Endothelial cell of umbilical vein (primary cell): Measurements from ENCODE around the gene CCDC80. TPM values are rescaled to one million over a fixed set of nuclear protein-coding genes. Genes with fewer than 3 reads are reported as not detected.

Experiments used
- BruUV-seq: library from RNA; stranded (reverse); fragments of 400-500 nt; replicated peaks from 2 replicates; lab custom pipeline; 2021; lab: Mats Ljungman, UMichigan
- CTCF ChIA-PET: fragments of 300-600, 350-600 bp; sonication (Branson Sonifier 250); formaldehyde crosslinking; loops from one replicate; lab custom pipeline; 2021; ENCODE audit warnings: antibody characterized with exemption, inconsistent platforms; lab: Charles Lee
- POLR2A ChIA-PET: fragments of 300-600, 350-600 bp; sonication (Branson Sonifier 250); formaldehyde crosslinking; loops from one replicate; lab custom pipeline; 2021; ENCODE audit warnings: antibody characterized with exemption, inconsistent platforms; lab: Charles Lee
- DNase-seq: peaks from one replicate; pipeline ENCODE4 v3.0.0-alpha.2; 2011; ENCODE audit warnings: low read depth, low spot score
- FAIRE-seq: peaks from 2 replicates; lab custom pipeline; 2011; peaks lifted over from hg19 to GRCh38; lab: Jason Lieb, UNC
- H2AFZ ChIP-seq: 2 replicates; pipeline ENCODE4 v1.6.0; 2012; ENCODE audit warnings: low read depth, low read length, control low read depth, inconsistent platforms
- H3K27ac ChIP-seq: 2 replicates; pipeline ENCODE4 v1.5.1; 2011; ENCODE audit warnings: low read depth, mild to moderate bottlenecking, control low read depth, low read length, moderate library complexity; ENCODE audit not compliant: insufficient read depth
- H3K27me3 ChIP-seq, 2 experiments: 2 replicates each; pipeline versions ENCODE4 v1.6.0 to v1.6.1; 2011; ENCODE audit warnings: low read length in 2 of 2, mixed read lengths in 1 of 2; ENCODE audit not compliant: control insufficient read depth in 2 of 2, insufficient read depth in 2 of 2
- H3K36me3 ChIP-seq, 2 experiments: 2 replicates in 1 of 2; 3 replicates in 1 of 2; pipeline ENCODE4 v1.5.1; 2011; ENCODE audit warnings: low read length in 2 of 2, mild to moderate bottlenecking in 1 of 2, moderate library complexity in 1 of 2; ENCODE audit not compliant: control insufficient read depth in 2 of 2, insufficient read depth in 2 of 2; ENCODE audit errors: extremely low read depth in 1 of 2
- H3K4me1 ChIP-seq: 3 replicates; pipeline ENCODE4 v1.5.1; 2011; ENCODE audit warnings: mild to moderate bottlenecking, low read length; ENCODE audit not compliant: control insufficient read depth, insufficient read depth; ENCODE audit errors: extremely low read depth
- H3K4me2 ChIP-seq: 2 replicates; pipeline ENCODE4 v1.6.1; 2011; ENCODE audit warnings: low read length, control low read depth, mixed read lengths; ENCODE audit not compliant: insufficient read depth
- H3K4me3 ChIP-seq, 3 experiments: fragments of 200-600 bp in 1 of 3; sonication (generic), shearing (Covaris generic) in 1 of 3; replicated peaks in 1 of 3; 2 replicates each; pipeline ENCODE4 v1.5.1; 2011 to 2016; ENCODE audit warnings: control low read depth in 3 of 3, low read length in 3 of 3, mild to moderate bottlenecking in 2 of 3, inconsistent platforms in 1 of 3, low read depth in 1 of 3, moderate library complexity in 1 of 3; ENCODE audit not compliant: insufficient read depth in 1 of 3
- H3K79me2 ChIP-seq: 2 replicates; pipeline ENCODE4 v1.6.0; 2012; ENCODE audit warnings: low read length, inconsistent platforms; ENCODE audit not compliant: control insufficient read depth, insufficient read depth
- H3K9ac ChIP-seq: replicated peaks from 2 replicates; pipeline ENCODE3; 2011; ENCODE audit warnings: low read length, control low read depth; ENCODE audit not compliant: insufficient read depth; ENCODE audit errors: extremely low read depth
- H3K9me1 ChIP-seq: replicated peaks from 3 replicates; pipeline ENCODE4 v1.6.0; 2011; ENCODE audit warnings: mild to moderate bottlenecking, low read length; ENCODE audit not compliant: control insufficient read depth, insufficient read depth; ENCODE audit errors: extremely low read depth
- H3K9me3 ChIP-seq: replicated peaks from 2 replicates; pipeline ENCODE4 v1.5.1; 2012; ENCODE audit warnings: low read length, inconsistent platforms; ENCODE audit not compliant: control insufficient read depth, insufficient read depth
- H4K20me1 ChIP-seq: replicated peaks from 2 replicates; pipeline ENCODE3; 2011; ENCODE audit warnings: mild to moderate bottlenecking, low read length; ENCODE audit not compliant: control insufficient read depth, insufficient read depth; ENCODE audit errors: extremely low read depth
- EZH2 ChIP-seq: IDR thresholded peaks from 2 replicates; pipeline ENCODE4 v1.6.1; 2012; ENCODE audit warnings: borderline replicate concordance, low read depth, mild to moderate bottlenecking, moderate library complexity, low read length, inconsistent platforms; ENCODE audit not compliant: severe bottlenecking
- FOS ChIP-seq: IDR thresholded peaks from 2 replicates; pipeline ENCODE4 v1.6.1; 2011; ENCODE audit warnings: mild to moderate bottlenecking, low read length, moderate library complexity, borderline replicate concordance; ENCODE audit not compliant: insufficient read depth
- GATA2 ChIP-seq: IDR thresholded peaks from 2 replicates; pipeline ENCODE4 v1.7.0; 2011; ENCODE audit warnings: low read depth, mild to moderate bottlenecking, moderate library complexity, mixed read lengths, low read length; ENCODE audit not compliant: insufficient read length, insufficient read depth
- JUN ChIP-seq: IDR thresholded peaks from 2 replicates; pipeline ENCODE4 v1.6.1; 2011; ENCODE audit warnings: borderline replicate concordance, low read depth; ENCODE audit not compliant: insufficient read length, insufficient read depth
- MYC ChIP-seq: IDR thresholded peaks from one replicate; pipeline ENCODE4 v1.6.1; 2011; ENCODE audit warnings: mild to moderate bottlenecking, low read depth, low read length
- POLR2A ChIP-seq: IDR thresholded peaks from 2 replicates; pipeline ENCODE4 v1.6.1; 2012; ENCODE audit warnings: low read depth, mild to moderate bottlenecking, control low read depth, low read length
- POLR2AphosphoS5 ChIP-seq: IDR thresholded peaks from 2 replicates; pipeline ENCODE4 v1.6.1; 2012; ENCODE audit warnings: low read depth, mild to moderate bottlenecking, control low read depth, low read length, moderate library complexity; ENCODE audit not compliant: insufficient read depth
- dilution Hi-C: fragments of 300-500 bp; cut with MboI; formaldehyde crosslinking; loops from one replicate; pipeline ENCODE4 v1.15.0; 2019; ENCODE audit warnings: low sequenced_read_pairs; ENCODE audit not compliant: extremely low pct_ligation_motif_present
- intact Hi-C: fragments of 100-400 bp; cut with micrococcal nuclease; formaldehyde crosslinking; loops from one replicate; pipeline ENCODE4 v1.10.0; 2022
- polyA plus RNA-seq, 4 experiments: library from polyadenylated mRNA; depleted of rRNA in 3 of 4; stranded (reverse) in 3 of 4; unstranded in 1 of 4; fragments of >200 nt; gene quantifications; 2 replicates each; pipeline versions ENCODE4 v1.2.1 to v1.2.3, GENCODE V29; 2011 to 2012; ENCODE audit warnings: missing spikeins in 1 of 4
- total RNA-seq: library from RNA; stranded (reverse); gene quantifications from 2 replicates; pipeline ENCODE4 v1.2.3, GENCODE V29; 2021
- TF ChIP-seq, protein P1 (sequence below), 2 donors: IDR thresholded peaks; 1 replicate in 1 of 2; 2 replicates in 1 of 2; pipeline ENCODE4 v1.5.1; 2011; ENCODE audit warnings: low read length in 2 of 2, mild to moderate bottlenecking in 2 of 2, moderate library complexity in 2 of 2, control low read depth in 1 of 2, inconsistent platforms in 1 of 2, low read depth in 1 of 2; ENCODE audit not compliant: insufficient read depth in 1 of 2; ENCODE audit errors: extremely low read depth in 1 of 2
- TF ChIP-seq, protein P2 (sequence below): IDR thresholded peaks from 2 replicates; pipeline ENCODE4 v1.6.1; 2011; ENCODE audit not compliant: insufficient read depth, insufficient read length

The CCDC80 gene
- total and polyA plus RNA-seq, 2 donors (not counting 3 experiments of a cell fraction or from before 2014, with no cell fraction given): 28.4 to 77.2 TPM

DNA sequence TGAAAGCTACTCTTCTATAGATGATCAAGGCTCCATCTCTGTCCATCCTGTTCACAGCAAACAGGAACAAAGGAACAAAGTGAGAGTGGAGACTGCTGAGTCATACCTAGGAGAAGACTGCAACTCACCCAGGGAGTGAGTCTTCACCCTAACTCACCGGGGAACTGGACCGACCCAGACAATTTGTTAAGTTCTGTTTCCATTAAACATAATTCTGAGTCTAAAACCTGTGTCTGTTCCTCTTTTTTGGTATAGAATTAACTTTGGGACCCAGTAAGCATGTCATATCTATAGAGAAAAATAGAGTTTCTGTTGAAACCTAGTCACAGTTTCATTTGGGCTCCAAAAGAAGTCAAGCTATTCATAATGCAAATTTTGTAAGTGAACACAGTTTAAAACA is 21.6 kb downstream of the CCDC80 start:
- H3K9me1 ChIP-seq: no peaks in the 10 kb centered on the region
- dilution Hi-C loops (no loop called here), intact Hi-C loops (no loop called here)
- POLR2A ChIA-PET: no interaction called here
- peaks cover 16% of the 10 kb centered on the region for H3K4me1 ChIP-seq
- H3K36me3 ChIP-seq: peaks cover 0 to 8% of the 10 kb centered on the region in 2 experiments
- no peaks in the 10 kb centered on the region for H3K9me3 ChIP-seq
- DNase-seq (no peak), FAIRE-seq (peak; percentile 83)
- no peaks in the 10 kb centered on the region for H3K27me3 ChIP-seq
- no peak overlapping the region for H3K9ac ChIP-seq
- TF ChIP-seq POLR2AphosphoS5 (no peak), FOS (peak; percentile 36)
- H4K20me1 ChIP-seq: no peaks in the 10 kb centered on the region
- H2AFZ ChIP-seq: peak overlapping the region; percentile 17
- no TSS peak for BruUV-seq
- H3K27ac ChIP-seq: peak overlapping the region; percentile 15
- no peaks in the 10 kb centered on the region for H3K79me2 ChIP-seq
- CTCF ChIA-PET: interaction anchor here (1.1 to 2.1 kb wide), 5 partner anchors 9 to 118 kb away, joined by 3 to 6 read pairs (median 4); no protein-coding TSS in a partner anchor
- H3K4me3 ChIP-seq: no peak overlapping the region
- H3K4me2 ChIP-seq: no peak overlapping the region

DNA sequence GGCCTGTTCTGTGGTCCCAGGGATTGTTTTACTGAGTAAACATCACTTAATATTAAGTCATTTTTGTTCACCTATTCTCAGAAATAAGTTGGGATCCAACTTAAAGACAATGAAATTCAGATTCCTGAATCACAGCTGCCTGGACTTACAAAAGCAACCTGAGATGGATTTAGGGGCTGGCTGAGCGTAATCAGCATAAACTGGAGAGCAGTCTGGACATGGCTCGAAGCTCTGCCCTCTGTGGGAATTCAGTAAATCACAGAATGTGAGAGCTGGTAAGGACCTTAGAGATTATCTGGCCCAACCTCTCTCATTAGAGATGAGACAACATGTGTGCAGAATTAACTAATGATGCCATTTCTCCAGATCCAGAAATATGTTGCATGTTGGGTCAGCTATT is 23.7 kb downstream of the CCDC80 start:
- POLR2A ChIA-PET: no interaction called here
- dilution Hi-C loops (no loop called here), intact Hi-C loops (no loop called here)
- Histone ChIP-seq H3K4me2 (no peak overlapping the region), H3K27me3 (no peaks in the 10 kb centered on the region), H3K9me1 (no peaks in the 10 kb centered on the region), H3K9ac (no peak overlapping the region), H3K79me2 (no peaks in the 10 kb centered on the region), H3K27ac (no peak overlapping the region), H3K36me3 (peaks cover 0 to 8% of the 10 kb centered on the region in 2 experiments), H3K4me1 (peaks cover 7% of the 10 kb centered on the region), H2AFZ (no peak overlapping the region), H3K4me3 (no peak overlapping the region), H3K9me3 (no peaks in the 10 kb centered on the region), H4K20me1 (no peaks in the 10 kb centered on the region)
- FAIRE-seq (no peak), DNase-seq (no peak)
- CTCF ChIA-PET: interaction anchor here (1.3 to 1.4 kb wide), 2 partner anchors 9 to 10 kb away, joined by 3 to 5 read pairs; no protein-coding TSS in a partner anchor
- TF ChIP-seq FOS: no peak
- TF ChIP-seq, protein P1, sequence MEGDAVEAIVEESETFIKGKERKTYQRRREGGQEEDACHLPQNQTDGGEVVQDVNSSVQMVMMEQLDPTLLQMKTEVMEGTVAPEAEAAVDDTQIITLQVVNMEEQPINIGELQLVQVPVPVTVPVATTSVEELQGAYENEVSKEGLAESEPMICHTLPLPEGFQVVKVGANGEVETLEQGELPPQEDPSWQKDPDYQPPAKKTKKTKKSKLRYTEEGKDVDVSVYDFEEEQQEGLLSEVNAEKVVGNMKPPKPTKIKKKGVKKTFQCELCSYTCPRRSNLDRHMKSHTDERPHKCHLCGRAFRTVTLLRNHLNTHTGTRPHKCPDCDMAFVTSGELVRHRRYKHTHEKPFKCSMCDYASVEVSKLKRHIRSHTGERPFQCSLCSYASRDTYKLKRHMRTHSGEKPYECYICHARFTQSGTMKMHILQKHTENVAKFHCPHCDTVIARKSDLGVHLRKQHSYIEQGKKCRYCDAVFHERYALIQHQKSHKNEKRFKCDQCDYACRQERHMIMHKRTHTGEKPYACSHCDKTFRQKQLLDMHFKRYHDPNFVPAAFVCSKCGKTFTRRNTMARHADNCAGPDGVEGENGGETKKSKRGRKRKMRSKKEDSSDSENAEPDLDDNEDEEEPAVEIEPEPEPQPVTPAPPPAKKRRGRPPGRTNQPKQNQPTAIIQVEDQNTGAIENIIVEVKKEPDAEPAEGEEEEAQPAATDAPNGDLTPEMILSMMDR (IDR thresholded peaks at IDR 0.05; ENCODE audit: extremely low read depth in 1 of 2, insufficient read depth in 1 of 2, low read depth in 1 of 2, low read length in 2 of 2): no peak
- TF ChIP-seq JUN: no peak
- TF ChIP-seq POLR2AphosphoS5: no peak
- TF ChIP-seq POLR2A: no peak
- TF ChIP-seq, protein P2, sequence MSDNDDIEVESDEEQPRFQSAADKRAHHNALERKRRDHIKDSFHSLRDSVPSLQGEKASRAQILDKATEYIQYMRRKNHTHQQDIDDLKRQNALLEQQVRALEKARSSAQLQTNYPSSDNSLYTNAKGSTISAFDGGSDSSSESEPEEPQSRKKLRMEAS: no peak
- TF ChIP-seq MYC: no peak
- no peak for TF ChIP-seq EZH2
- no peak for TF ChIP-seq GATA2
- BruUV-seq: no TSS peak
